ENCODE results near the gene JSRP1.
A peak's percentile ranks its signal among the peaks of the same experiment; 100 is the strongest.

JSRP1 gene

DNA sequence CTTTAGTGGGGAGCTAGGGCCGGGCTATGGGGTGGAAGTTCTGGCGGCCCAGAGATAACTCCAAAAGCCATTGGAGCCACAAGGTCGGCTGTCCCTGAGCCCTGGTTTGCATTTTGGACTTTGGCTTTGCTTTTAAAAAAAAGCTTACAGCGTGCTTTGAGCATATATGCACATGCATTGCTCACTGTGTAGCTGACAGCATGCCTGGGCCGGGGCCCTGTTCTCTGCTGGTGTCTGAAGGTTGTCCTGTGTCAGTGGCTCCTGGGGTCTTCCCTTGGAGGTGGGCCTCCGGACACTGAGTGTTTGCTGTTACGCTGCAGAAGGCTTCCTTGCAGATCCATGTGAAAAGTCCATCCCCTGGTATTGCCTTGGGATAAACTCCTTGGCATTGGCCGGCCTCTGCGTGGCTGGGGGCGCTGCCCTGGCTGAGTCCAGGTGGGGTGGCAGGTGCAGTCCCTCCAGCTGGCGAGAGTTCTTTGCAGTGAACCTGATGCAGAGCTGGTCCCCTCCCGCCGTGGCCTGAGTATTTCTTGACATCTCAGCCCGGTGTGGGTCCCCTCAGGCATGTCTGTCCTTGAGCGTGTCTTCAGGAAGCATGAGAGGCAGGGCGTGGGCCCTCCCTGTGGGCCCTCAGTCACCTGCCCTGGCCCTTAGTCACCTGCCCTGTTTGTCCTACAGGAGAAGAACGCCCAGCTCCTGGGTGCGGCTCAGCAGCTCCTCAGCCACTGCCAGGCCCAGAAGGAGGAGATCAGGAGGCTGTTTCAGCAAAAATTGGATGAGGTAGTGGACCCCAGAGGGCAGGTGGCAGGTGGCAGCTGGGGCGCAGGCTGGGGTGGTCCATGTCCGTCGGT is 43.1 kb downstream of the JSRP1 start:
- DNase-seq = no peak

DNA sequence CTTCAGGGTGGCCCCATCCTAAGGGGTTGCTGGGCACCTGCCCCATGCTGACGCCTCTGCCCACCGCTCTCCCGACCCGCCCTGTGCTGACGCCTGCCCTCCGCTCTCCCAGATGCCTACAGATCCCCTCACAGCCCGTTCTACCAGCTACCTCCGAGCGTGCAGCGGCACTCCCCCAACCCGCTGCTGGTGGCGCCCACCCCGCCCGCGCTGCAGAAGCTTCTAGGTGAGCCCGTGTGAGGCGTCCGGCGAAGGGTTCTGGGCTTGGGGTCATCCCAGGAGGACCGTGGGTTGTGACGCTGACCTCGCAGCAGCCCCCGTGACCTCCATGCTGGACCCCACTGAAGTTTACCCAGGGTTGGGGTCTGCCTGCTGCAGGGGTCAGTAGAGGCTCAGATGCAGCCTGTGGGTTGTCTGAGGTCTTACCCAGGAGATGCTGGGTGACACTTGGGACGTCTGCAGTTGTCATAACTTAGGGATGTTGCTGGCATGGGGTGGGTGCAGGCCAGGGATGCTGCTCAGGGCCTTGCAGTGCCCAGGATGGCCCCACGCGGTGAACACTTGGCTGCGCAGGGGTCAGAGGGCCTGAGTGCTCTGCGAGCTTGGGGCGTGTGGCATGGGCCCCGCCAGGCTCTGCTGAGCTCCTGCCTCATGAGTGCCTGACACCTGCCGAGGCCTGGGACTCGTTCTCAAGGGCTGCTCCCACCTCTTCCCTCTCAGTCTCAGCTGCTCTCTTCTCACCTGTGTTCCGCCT is 45.1 kb downstream of the JSRP1 start:
- no peak for DNase-seq

DNA sequence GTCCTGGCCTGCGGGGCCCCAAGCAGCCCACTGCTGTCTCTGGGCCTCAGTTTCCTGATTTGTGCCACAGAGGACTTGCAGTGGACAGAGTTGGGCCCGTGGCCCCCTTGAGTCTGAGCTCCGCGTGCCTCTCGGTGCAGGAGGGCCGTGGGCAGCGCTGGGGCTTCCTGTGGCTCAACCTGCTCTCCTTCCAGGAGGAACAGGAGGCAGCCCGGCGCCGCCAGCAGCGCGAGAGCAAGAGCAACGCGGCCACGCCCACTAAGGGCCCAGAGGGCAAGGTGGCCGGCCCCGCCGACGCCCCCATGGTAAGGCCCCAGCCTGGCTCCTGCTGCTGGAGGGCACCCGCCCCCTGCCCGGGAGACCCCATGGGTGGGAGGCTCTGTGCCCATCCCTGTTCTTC is 46.0 kb downstream of the JSRP1 start:
- DNase-seq = no peak

DNA sequence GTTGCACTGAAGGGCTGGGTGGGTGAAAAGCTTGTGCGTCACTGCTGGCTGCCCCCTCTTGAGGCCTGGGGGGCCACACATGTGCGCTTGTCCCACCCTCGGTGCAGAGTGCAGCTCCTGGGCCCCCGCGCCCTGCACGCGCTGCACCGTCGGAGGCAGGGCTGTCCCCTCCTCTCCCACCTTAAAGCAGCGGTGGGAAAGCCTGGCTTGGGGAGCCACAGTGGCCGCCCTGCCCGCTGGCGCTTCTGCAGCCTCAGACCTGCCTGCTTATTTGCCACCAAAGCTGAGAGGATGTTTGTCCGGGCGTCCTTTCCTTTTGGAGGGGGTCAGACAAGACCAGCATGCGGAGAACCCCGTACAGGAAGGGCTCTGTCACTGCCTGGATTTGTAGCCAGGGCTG is 46.8 kb downstream of the JSRP1 start:
- DNase-seq = no peak

DNA sequence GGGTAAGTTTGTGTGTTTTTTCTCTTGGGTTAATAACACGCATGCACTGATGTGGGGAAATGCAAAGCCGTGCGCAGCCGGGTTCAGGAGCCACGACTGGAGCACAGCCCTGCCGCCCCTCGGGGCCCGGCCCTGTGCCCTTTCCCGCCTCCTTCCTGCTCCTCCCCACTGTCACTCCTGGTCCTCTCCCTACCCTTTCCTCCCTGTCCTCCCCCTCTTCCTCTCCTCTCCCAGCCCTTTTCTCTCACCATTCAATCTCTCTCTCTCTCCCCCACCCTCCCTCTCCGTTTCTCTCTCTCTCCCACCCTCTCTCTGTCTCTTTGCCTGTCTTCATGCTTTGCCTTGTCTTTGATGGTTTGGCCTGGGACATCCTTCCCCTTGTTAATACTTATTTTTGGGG is 47.2 kb downstream of the JSRP1 start:
- no peak for DNase-seq

DNA sequence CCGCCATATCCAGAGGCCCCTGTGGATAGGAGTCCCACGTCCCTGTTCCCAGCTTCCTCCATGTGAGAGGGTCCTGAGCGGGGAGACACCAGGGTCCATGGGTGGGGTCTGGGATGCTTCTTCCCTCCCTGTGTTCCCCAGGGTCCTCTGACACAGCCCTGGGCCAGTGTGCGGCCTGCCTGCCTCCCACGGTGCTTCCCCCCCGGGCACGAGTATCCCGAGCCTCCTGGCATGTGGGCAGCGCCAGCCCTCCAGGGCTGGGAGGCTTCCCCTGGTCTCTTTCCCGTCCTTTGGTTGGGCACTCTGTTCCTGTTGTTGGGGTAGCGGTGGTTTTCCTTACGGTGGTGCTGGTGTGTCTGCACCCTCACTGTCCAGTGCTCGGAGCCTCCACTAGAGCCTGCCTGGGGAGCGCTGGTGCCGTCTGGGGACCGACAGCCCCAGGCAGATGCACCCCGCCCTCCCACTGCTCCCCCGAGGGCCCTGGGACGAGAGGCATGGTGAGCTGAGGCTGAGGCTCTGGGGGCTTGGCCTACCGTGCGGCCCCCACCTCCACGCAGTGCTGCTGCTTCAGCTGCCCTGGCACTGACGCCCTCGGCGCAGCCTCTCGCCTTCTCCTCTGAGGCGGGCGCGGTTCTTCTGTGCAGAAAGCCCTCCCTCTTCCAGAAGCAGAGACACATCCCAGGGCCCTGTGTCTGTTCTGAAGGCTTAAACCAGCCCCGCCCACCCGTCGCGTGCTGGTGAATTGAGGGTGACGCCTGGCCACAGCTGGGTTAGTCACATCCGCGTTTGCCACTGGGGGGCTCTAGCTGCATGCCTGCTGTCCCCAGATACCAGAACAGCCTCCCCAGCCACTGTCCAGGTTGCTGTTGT is 48.0 kb downstream of the JSRP1 start:
- peak; percentile 91 for DNase-seq

DNA sequence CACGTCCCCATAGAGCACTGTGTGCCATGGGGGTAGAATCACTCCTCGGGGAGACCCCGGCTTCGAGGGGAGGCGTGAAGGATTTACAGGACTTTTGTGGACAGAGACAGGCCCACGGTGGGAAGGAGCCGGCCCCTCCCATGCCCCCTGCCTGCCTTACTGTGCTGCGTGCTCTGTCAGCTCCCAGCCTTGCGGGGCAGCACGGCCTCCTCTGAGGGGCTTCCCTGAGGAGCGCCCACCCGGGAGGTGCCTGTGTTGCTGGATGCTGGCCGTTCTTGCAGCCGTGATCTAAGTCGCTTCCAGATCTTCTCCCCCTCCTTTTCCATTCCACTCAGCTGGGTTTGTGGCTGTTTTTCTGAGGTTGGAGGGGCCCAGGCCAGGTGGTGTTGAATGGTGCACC is 49.2 kb downstream of the JSRP1 start:
- DNase-seq = no peak

DNA sequence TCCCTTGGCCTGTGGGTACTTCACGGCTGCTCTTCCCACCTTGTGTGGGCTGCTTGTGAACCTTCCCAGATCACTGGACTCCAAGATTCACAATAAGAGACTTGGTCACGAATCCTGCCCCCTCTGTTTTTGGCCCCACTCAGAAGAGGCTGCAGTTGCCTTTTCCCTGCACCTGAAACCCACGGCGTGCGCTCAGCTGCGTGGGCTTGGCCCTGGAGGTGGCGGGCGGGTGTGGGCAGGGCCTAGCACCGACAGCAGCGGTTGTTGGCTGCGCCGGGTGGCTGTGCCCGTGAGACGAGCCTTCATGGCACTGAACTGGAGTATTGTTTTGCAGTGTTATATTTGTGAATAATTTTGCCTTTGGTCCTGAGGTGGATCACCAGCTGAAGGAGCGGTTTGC is 53.9 kb downstream of the JSRP1 start:
- DNase-seq = no peak
